Muscle of arm (tissue), 12 donors: Measurements from ENCODE around the gene UNC13B. TPM values are rescaled to one million over a fixed set of nuclear protein-coding genes. Genes with fewer than 3 reads are reported as not detected.

ENCODE experiments used
- DNase-seq: peaks from one replicate; pipeline ENCODE4 v3.0.0-alpha.2; 2013
- polyA plus RNA-seq, 12 donors: library from polyadenylated mRNA; unstranded; fragments of 120-200 nt; gene quantifications; one replicate each; pipeline ENCODE4 v1.2.1, GENCODE V29; 2013; ENCODE audit not compliant: insufficient read length in 12 of 12

UNC13B gene
- polyA plus RNA-seq, 12 donors: 13.4 to 29.0 (median 18.5) TPM; not detected in 1

- DNase-seq: no peak
These were observed 111.8 kb downstream of the UNC13B start for GRCh38 chr9:35273591-35273990.

GRCh38 chr9:35274993-35275392, 113.2 kb downstream of the UNC13B start:
- DNase-seq: no peak

- DNase-seq: no peak
These were observed 115.3 kb downstream of the UNC13B start for GRCh38 chr9:35277171-35277520.

- no peak for DNase-seq
These were observed 116.0 kb downstream of the UNC13B start for GRCh38 chr9:35277628-35278359.

- no peak for DNase-seq
These were observed 118.1 kb downstream of the UNC13B start for GRCh38 chr9:35279946-35280345.

GRCh38 chr9:35280399-35280798, 118.6 kb downstream of the UNC13B start:
- no peak for DNase-seq

- no peak for DNase-seq
These were observed 123.9 kb downstream of the UNC13B start for GRCh38 chr9:35285731-35286130.

- no peak for DNase-seq
These were observed 124.6 kb downstream of the UNC13B start for GRCh38 chr9:35286381-35286780.

GRCh38 chr9:35287987-35288632, 126.3 kb downstream of the UNC13B start:
- no peak for DNase-seq

GRCh38 chr9:35288778-35289177, 127.0 kb downstream of the UNC13B start:
- DNase-seq: no peak

- DNase-seq: no peak
These were observed 131.7 kb downstream of the UNC13B start for GRCh38 chr9:35293376-35293964.

- no peak for DNase-seq
These were observed 132.3 kb downstream of the UNC13B start for GRCh38 chr9:35294066-35294465.

GRCh38 chr9:35294556-35294955, 132.7 kb downstream of the UNC13B start:
- no peak for DNase-seq

GRCh38 chr9:35295369-35296036, 133.7 kb downstream of the UNC13B start:
- DNase-seq: no peak

- no peak for DNase-seq
These were observed 141.8 kb downstream of the UNC13B start for GRCh38 chr9:35303567-35303966.

- DNase-seq: no peak
These were observed 144.5 kb downstream of the UNC13B start for GRCh38 chr9:35306283-35306682.

- no peak for DNase-seq
These were observed 146.5 kb downstream of the UNC13B start for GRCh38 chr9:35308316-35308715.

- no peak for DNase-seq
These were observed 150.3 kb downstream of the UNC13B start for GRCh38 chr9:35311891-35312639.

GRCh38 chr9:35313460-35313859, 151.7 kb downstream of the UNC13B start:
- no peak for DNase-seq

GRCh38 chr9:35313916-35314315, 152.1 kb downstream of the UNC13B start:
- DNase-seq: no peak

- DNase-seq: no peak
These were observed 156.9 kb downstream of the UNC13B start for GRCh38 chr9:35318741-35319140.
